NCI-H526 (cell line): ENCODE measurements around the gene DLX4.
A peak's percentile ranks its signal among the peaks of the same experiment; 100 is the strongest.

Experiments
- DNase-seq, 2 experiments: peaks; one replicate each; lab custom pipeline; 2025; lab: John Stamatoyannopoulos, UW

Gene DLX4

DNA sequence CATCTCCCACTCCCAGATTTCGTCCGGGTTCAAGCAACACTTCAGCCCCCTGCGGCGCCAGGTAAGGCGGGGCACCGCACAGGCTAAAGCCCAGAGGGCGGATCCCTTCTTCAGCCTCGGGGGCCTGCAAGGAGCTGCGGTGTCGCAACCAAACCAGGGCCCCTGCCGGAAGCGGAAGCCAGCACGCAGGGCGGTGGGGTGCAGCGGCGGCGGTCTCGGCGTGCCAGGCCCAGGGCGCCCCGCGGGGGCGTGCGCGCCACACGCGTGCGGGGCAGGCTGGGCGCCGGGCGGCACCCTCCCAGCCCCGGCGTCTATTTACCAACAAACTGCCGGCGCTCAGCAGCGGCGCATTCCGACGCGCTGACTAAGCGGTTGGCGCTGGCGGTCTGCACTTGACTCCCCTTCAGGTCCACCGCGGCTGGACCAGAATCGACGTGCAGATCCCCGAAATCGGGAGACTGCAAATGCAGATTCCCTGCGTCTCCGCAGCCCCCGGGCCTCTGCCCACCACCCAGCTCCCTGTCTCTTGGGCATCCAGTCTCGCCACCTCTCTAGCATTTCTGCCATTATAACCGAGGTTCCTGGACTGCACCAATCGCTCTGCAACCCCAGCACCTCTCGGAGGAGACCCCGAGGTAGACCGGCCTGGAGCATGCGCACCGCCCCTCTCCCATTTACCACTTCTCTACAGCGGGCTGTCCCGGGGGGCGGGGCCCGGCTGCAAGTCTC, 421 bp upstream of the DLX4 start:
- DNase-seq, result peak; percentile 56 to 92

DNA sequence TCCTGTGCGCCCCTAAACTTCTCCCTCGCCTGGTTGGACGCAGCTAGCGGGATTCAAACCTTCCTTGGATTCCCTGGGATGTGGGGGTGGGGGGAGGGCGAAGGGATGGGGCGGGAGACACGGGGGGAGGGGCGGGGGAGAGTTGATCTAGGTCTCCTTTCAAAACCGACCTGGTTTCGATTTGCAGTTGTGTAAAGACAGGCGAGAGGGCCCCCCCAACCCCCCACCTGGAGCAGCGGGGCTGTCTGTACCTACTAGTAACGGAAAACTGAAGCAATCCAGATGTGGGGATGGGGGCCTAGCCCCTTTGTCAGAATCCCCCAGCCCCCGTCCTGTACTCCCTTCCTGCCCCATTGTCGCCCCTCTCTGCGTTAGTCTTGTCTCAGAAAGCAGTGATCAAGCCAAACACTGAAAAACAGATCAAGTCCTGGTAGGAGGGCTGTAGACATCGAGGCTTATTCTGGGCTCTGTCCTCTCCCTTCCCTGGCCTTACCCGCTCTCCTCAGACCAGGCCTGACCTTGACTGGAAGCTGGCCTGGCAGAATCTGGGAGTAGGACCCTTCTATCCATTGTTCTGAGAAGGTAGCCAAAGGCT, 902 bp downstream of the DLX4 start:
- DNase-seq, result no peak

- DNase-seq, result no peak
Measured at GRCh38 chr17:49970498-49970897, 1.5 kb downstream of the DLX4 start.

GRCh38 chr17:49971199-49971847, 2.3 kb downstream of the DLX4 start:
- DNase-seq, result no peak

DNA sequence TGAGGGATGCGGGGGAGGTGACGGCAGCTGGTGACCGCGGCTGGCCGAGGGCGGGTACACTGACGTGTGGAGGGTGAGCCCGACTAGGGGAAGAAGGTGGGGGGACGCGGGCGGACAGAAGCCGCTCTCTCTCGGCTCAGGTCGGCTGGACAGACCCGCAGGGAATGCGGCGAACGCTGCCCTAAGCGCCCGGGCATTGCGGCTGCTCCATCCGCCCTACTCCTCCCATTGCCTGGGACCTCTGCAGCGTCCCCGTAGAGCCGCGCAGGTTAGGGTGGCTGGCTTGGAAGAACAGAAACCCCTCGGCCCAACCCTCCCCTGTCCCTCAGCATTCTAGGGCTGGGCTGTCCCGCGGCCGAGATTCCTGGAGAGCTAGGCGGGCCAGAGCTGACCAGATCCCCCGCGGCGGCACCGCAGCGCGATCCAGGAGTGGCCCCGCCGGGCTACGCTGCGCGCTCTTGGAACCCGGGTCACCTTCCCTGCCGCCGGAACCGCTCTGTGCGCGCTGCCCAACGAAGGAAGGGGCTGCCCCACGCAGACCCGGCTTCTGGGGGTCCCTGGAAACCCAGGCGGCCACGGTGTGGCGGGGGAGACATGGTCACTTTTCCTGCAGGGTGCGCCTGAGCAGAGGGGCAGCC, 3.0 kb downstream of the DLX4 start:
- DNase-seq, result peak in 1 of 2 experiments; percentile 44

DNA sequence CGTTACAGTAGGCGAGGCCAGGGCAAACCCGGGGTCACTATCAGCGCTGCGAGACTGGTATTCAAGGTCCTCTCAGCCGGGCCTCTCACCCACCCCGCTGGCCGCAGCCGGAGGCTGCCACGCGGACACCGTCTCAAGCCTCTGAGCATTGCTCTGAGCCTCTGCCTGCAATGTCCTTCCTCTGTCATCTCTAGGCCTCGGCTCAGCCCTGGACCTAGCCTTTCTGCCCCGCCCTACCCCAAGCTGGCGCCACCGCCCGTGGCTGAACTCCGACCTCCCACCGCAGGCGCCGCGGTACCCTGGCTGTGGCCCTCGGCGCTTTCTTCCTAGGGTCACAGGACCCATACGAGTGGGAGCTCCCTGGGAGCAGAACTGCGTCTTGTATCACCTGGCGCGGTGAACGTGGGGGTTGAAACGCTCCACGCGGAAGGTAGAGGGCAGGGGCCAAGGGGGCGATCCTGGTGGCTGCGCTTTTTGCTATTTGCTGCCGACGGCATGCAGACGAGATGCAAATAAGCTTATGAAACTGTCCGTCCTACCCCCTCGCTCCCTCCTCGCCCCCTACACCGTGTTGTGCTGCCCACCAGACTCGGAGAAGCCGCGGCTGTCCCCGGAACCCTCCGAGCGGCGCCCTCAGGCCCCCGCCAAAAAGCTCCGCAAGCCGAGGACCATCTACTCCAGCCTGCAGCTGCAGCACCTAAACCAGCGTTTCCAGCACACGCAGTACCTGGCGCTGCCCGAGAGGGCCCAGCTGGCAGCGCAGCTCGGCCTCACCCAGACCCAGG, 3.7 kb downstream of the DLX4 start:
- DNase-seq, result peak; percentile 23 to 78

GRCh38 chr17:49973271-49973615, 4.3 kb downstream of the DLX4 start:
- no peak for DNase-seq

GRCh38 chr17:49975531-49975930, 6.5 kb downstream of the DLX4 start:
- no peak for DNase-seq

DNA sequence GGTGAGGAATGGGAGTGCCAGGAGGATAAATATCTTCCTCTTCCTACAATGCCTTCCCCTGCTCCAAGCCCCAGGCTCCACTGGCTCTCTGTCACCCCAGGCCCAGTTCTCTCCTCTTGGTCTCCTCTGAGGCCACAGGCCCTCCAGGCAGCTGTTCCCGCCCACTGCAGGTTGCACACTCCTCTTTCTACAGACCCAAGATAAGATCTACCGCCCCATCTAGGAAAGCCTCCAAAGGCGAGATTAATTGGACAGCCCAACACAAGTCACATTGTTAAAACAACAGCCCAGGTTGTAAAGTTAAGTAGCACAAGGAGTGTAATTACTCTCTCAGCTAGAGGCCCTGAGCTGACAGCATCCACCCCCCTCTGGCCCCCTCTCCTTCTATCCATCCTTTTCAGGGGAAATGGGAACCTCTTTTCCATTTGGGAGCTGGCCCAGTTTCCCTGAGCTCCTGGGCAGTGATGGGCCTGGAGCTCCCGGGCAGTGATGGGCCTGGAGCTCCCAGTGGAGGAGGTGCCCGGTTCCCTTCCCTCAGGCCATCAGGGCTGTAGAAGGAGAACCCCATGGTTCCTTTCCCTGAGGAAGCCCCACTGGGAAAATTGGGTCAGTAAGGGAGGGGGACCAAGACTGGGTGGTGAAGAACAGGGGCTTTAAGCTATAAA, 7.3 kb downstream of the DLX4 start:
- DNase-seq, result peak; percentile 29 to 60

- no peak for DNase-seq
Measured at GRCh38 chr17:49976828-49977202, 7.8 kb downstream of the DLX4 start.

GRCh38 chr17:49977463-49978389, 8.7 kb downstream of the DLX4 start:
- DNase-seq, result no peak

- DNase-seq, result no peak
Measured at GRCh38 chr17:49978501-49978900, 9.5 kb downstream of the DLX4 start.

DNA sequence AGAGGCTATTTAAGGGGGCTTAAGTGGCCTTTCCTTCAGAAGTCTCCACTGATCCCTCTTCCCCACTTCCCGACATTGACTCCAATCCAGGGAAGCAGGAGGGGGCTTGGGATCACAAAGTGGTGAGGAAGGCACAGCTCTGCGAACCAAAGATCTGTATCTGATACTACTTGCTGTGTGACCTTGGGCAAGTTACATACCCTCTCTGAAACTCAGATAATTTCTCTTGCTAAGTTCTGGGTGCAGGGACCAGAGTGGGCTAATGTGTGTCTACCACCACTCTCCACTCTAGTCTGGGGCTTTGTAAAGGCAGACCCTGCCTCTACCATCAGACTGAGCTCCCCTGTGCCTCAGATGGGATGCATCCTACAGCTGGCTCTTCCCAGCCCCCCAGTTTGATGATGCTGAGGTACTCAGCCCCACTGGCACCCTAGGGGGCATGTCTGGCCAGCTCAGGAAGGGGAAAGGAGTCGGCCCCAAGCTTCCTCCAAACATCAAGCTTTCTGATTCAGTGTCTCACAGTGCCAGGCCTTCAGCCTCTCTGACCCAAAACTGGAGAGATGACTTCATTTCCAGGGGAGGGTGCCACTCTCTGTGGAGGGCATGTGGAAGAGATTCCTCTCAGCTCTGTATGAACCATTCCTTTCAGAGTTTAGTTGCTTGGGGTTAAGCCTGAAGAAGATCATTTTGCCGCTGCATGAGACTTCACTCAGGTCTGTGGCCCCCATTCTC, 10.9 kb downstream of the DLX4 start:
- DNase-seq, result no peak

GRCh38 chr17:49980703-49981197, 11.8 kb downstream of the DLX4 start:
- DNase-seq, result peak; percentile 79 to 80

- DNase-seq, result no peak
Measured at GRCh38 chr17:49984283-49984682, 15.3 kb downstream of the DLX4 start.

- no peak for DNase-seq
Measured at GRCh38 chr17:49984776-49985175, 15.8 kb downstream of the DLX4 start.

DNA sequence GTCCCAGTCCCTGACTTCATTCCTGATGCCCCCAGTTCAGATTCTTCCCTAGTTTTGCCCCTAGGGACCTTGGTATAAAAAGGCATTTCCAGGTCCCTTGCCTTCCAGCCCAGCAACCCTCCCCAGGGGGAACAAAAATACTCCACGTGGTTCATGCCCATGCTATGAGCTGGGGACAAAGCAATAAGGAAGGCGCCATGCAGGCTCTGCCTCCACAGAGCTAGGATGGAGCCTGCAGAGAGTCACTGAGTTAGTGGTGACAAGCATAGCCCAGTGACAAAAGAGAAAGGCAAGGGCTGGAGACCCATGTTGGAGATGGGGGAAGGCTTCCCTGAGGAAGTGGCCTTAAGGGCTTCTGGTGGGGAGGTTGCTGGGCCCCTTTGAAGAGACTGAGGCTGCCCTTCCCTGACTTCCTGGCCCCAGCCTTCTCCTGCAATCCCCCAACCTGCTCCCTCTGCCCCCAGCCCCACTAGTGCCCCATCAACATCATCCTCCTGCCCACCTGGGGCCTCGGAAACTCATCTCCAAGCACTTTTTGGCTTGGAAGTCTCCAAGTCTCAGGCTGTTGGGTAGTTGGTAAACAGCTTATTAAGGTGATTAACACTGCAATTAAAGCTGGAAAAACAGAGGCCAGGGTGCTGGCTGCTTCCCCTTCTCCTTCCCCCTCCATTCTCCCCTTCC, 16.5 kb downstream of the DLX4 start:
- DNase-seq, result no peak

DNA sequence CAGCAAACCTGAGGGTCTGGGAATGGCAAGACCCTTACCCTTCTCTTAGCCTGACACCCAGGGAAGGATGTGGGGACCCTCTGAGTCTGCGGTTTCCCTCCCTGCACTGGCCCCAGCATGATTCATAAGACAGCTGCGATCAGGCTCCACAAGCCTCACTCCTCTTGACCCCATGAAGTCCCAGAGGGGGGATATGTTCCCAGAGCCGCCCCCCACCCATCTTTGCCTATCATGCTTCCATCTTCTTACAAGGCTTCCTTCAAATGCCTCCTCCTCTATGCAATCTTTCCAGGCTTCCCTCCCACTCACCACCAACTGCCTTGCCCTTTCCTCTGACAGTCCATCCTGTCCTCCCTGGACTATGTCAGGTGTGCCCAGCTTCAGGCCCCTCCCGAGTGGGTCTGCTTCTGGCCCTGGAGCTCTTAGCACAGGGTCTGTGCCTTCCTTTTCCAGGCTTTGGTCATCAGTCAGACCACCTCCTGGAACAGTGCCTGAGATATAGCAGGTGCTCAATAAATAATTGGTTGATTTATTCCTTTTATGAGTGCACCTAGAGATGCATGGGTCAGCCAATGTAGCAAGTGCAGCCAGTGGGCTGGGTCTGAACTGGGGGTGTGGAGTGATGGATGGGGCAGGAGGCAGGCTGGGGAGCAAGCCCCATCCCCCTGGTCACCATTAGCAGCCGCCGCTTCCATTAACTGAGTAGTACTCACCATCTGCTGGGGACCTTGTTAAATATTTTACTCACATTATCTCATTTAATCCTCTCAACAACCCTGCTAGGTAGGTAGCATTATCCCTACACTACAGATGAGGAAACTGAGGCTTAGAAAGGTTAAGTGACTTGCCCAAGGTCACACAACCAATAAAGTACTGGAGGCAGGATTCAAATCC, 17.7 kb downstream of the DLX4 start:
- DNase-seq, result no peak
